ENCODE results near the gene MYH11.

DNA sequence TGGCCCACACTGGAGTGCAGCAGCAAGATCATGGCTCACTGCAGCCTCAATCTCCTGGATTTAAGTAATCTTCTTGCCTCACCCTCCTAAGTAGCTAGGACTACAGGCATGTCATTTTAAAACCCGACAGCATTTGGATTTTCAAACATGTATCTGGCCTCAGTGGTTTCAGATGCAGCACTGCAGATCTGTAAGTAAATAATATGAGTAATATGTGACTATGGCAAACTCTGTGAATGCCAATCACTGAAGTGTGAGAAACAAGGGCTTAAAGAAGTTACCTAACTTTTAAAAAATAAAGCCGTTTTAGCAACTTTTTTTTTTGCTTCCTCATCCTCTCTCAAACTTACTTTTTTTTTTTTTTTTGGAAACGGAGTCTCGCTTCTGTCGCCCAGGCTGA lies 19.7 kb upstream of the MYH11 start:
- TF ChIP-seq, protein P1, sequence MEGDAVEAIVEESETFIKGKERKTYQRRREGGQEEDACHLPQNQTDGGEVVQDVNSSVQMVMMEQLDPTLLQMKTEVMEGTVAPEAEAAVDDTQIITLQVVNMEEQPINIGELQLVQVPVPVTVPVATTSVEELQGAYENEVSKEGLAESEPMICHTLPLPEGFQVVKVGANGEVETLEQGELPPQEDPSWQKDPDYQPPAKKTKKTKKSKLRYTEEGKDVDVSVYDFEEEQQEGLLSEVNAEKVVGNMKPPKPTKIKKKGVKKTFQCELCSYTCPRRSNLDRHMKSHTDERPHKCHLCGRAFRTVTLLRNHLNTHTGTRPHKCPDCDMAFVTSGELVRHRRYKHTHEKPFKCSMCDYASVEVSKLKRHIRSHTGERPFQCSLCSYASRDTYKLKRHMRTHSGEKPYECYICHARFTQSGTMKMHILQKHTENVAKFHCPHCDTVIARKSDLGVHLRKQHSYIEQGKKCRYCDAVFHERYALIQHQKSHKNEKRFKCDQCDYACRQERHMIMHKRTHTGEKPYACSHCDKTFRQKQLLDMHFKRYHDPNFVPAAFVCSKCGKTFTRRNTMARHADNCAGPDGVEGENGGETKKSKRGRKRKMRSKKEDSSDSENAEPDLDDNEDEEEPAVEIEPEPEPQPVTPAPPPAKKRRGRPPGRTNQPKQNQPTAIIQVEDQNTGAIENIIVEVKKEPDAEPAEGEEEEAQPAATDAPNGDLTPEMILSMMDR (IDR thresholded peaks at IDR 0.05; ENCODE audit: low read depth, low read length): no peak
- TF ChIP-seq, protein P2, sequence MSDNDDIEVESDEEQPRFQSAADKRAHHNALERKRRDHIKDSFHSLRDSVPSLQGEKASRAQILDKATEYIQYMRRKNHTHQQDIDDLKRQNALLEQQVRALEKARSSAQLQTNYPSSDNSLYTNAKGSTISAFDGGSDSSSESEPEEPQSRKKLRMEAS (IDR thresholded peaks at IDR 0.05; ENCODE audit: low read depth, low read length): no peak
- TF ChIP-seq POLR2A (IDR thresholded peaks at IDR 0.05; ENCODE audit: extremely low read depth, insufficient read length) (no peak), MYC (IDR thresholded peaks at IDR 0.05; ENCODE audit: low read depth, low read length) (no peak)
